NOMO-1 (cell line): ENCODE measurements around the gene LPAR3.
"Not testable (repeated sequence)": the region's sequence is repeated elsewhere in the genome, so short reads cannot be mapped to it uniquely, and the experiment has no call there.

Experiments
- DNase-seq, 2 experiments: peaks; one replicate each; lab custom pipeline; 2025; ENCODE audit not compliant: unreplicated experiment in 2 of 2; lab: John Stamatoyannopoulos, UW

The LPAR3 gene

GRCh38 chr1:84907095-84907827 is 14.3 kb upstream of the LPAR3 start:
- DNase-seq = no peak

DNA sequence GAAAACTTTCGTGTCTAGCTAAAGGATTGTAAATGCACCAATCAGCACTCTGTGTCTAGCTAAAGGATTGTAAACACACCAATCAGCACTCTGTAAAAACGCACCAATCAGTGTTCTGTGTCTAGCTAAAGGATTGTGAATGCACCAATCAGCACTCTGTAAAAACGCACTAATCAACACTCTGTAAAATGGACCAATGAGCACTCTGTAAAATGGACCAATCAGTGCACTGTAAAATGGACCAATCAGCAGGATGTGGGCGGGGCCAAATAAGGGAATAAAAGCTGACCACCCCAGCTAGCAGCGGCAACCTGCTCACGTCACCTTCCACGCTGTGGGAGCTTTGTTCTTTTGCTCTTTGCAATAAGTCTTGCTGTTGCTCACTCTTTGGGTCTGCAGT is 9.7 kb upstream of the LPAR3 start:
- not testable (repeated sequence) for DNase-seq

- DNase-seq = no peak
Observed at GRCh38 chr1:84899969-84900368, 7.0 kb upstream of the LPAR3 start.

DNA sequence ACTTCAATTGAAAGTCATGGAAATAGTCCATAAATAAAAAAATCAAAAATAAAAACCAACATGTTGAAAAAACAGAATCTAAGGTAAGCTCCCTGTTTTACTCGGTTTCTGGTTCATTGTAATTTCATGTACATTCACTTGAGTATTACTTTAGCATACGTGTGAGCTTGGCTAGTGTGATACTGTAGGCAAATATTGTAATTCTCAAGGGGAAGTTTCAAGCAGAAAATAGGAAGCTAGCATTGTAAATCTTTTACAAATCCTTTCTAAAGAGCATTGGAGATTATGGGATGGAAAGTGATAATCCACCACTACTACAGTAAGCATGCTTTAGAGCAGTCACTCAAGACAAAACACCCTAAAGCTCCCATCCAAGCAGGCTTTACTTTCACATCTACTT is 3.3 kb upstream of the LPAR3 start:
- peak in 1 of 2 experiments; percentile 23 for DNase-seq

- no peak for DNase-seq
Observed at GRCh38 chr1:84890566-84890965, 2.4 kb downstream of the LPAR3 start.

DNA sequence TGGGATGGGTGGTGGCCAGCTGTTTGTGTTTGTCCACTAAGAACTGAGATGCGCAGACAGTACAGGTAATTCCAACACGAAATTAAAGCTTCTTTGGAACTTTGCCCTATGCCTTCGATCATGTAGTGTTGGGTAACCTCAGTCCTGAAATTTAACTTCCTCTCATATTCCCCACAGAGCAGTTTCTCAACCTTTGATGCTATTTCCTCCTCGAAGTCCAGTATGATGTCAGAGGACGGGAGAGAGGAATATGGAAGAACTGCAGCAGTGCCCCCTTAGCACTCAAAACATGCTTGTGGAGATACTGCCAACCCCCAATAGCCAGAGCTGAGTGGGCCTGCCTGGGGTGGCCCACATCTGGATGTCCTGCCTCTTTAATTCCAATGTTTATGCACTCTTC is 3.6 kb downstream of the LPAR3 start:
- DNase-seq = peak in 1 of 2 experiments; percentile 22

GRCh38 chr1:84888753-84889152 is 4.3 kb downstream of the LPAR3 start:
- no peak for DNase-seq

GRCh38 chr1:84887261-84887934 is 5.6 kb downstream of the LPAR3 start:
- no peak for DNase-seq

DNA sequence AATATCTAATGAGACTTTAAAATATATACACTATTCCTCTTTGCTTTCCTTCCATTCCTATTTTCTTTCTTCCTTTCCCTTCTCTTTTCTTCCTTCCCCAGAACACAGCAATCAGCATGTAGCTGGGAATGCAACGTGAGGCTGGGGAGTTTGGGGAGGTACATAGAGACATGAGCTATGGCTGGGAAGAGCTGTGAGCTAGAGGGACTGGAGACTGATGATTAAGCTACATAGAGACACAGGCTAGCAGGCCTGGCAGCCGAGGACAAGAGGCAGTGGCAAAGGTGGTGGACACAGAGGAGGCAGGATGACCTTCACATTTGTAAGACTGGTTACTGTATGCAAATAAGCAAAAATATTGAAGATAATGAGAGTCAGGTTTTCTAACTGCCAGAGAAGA is 7.5 kb downstream of the LPAR3 start:
- DNase-seq = no peak

DNA sequence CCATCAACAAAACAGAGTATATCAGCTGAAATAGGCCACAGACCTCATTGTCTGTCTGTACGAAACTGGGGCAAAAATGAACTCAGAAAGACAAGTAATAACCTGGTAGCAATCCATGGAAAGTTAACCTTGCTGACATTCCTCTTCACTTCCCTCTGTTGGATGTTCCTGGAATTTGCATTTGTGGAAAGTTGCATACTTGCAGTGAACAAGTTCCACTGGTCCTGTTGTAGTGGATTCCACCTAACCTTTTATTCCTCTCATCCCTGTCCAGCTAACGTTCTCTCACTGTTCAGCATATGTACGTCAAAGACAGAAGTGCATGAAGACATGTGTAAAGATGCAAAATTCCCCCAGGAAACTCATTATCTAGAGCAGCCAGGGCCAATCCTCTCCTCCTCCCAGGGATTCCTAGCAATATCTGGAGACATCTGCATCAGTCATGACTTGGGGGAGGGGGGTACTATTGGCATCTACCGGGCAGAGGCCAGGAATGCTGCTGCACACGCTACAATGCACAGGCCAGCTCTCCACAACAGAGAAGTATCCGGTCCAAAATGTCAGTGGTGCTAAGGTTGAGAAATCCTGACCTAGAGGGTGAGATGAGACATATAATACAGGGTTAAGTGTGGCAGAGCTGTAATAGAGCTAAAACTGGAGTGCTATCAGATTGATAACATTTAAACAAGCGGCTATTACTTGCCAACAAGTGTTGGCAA is 8.2 kb downstream of the LPAR3 start:
- DNase-seq = no peak

DNA sequence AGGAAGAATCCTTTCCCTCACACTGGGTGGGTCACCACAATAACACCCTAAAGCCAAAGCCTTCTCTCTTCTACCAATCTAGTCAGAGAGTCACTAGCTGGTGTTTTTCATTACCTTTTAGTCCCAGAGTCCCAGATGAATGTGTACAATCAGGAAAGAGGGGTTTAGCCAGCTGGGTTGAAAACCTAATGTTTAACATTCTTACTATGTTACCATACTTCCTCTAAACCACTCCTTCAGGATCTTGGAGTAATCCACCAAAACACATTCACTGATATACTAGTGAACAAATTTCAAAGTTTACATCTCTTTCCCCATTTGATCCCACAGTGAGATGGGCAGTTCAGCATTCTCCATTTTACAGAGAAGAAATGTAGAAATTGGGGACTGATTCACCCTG is 9.7 kb downstream of the LPAR3 start:
- DNase-seq = no peak

GRCh38 chr1:84877592-84877991 is 15.4 kb downstream of the LPAR3 start:
- DNase-seq = no peak

DNA sequence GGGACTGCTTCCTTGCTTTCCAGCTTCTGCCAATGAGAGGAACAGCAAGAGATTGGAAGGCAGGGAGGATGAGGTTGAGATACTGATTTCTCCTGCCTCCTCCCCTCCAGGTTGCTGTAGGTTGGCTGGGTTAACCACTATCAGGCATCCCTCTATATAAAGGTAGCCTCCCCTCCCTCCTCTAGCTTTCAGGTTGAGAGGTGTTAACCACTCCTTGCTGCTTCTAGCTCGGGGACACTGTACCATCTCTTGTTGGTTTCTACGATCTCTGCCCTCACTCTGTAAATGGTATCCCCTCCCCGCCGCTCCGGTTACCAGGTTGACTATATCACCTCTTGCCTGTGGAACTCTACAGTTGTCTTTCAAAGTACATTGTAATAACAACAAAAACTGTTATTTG is 16.7 kb downstream of the LPAR3 start:
- no peak for DNase-seq

DNA sequence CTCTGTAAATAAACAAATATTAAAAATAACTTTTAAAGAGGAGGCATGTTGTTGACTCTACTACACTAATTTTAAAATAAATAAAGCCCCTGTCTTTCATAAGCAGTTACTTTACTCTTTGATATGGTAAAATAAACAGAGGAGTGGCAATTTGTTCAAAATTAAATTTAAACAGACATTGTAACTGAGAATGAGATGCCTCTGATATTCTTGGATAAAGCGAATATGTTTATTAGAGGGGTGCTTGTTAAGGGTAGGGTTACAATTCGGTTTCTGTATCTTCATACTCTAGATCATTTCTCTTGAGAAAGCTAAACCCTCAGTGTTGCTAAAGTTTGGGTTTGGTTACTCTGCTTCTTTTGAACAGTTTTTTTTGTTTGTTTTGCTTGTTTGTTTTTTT is 19.6 kb downstream of the LPAR3 start:
- DNase-seq = no peak

GRCh38 chr1:84872696-84873355 is 20.2 kb downstream of the LPAR3 start:
- DNase-seq = no peak

DNA sequence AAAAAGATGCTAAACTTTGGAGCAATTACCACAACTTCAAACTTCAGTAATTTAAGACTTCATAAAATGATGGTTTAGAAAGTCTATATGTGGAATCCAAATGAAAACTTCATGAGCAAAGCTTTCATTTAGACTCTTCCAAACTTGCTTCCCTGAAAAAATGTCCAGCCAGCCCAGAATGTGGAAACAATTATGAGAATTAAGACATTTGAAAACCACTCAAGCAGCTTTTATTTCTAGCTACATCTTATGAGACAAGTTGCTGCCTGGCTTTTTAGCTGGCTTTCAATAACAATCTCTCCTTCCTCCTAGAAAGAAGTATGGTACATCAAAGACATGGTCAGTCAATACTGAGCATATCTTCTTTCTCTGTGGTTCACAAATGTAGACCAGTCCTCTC is 21.8 kb downstream of the LPAR3 start:
- no peak for DNase-seq

- no peak for DNase-seq
Observed at GRCh38 chr1:84870591-84870990, 22.4 kb downstream of the LPAR3 start.

DNA sequence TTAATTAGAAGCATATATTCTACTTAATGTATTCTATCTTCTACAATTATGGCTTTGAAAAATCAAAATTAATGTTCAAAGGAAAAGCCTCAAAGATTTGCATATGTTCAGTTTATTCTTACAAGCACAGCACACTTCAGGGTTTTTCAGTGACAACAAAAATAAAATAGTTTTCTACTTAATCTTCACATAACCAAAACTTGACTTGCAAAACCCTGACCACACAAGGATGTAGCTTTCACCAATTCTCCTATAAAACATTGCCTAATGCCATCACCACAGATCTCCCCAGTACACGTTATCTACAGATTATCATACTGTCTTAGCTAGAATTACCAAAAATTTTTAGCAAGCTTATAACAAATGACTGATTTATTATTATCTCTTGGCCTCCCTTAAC is 23.3 kb downstream of the LPAR3 start:
- no peak for DNase-seq

DNA sequence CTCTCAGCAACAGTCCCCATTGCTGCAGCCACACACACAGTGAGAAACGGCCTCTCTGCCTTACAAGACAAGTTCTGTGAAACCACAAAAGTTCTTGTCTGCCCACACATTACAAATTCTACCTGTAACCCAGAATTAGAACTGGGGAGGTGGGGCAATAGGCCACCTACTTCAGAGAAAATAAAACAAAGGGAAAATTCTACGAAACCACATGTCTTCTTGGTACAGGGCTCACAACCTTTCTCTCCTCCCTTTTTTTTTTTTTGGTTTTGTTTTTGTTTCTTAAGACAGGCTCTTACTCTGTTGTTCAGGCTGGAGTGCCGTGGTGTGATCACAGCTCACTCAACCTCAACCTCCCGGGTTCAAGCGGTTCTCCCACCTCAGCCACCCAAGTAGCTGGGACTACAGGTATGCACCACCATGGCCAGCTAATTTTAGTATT is 30.2 kb downstream of the LPAR3 start:
- no peak for DNase-seq

GRCh38 chr1:84861988-84862644 is 30.9 kb downstream of the LPAR3 start:
- no peak for DNase-seq

GRCh38 chr1:84861516-84861915 is 31.5 kb downstream of the LPAR3 start:
- DNase-seq = peak; percentile 10 to 36
